OCI-M2 (cell line): ENCODE measurements around the gene SUGCT.
"Not testable (repeated sequence)": the region's sequence is repeated elsewhere in the genome, so short reads cannot be mapped to it uniquely, and the experiment has no call there.

Experiments
- DNase-seq: peaks from one replicate; lab custom pipeline; 2025; ENCODE audit not compliant: unreplicated experiment; lab: John Stamatoyannopoulos, UW

The SUGCT gene

DNA sequence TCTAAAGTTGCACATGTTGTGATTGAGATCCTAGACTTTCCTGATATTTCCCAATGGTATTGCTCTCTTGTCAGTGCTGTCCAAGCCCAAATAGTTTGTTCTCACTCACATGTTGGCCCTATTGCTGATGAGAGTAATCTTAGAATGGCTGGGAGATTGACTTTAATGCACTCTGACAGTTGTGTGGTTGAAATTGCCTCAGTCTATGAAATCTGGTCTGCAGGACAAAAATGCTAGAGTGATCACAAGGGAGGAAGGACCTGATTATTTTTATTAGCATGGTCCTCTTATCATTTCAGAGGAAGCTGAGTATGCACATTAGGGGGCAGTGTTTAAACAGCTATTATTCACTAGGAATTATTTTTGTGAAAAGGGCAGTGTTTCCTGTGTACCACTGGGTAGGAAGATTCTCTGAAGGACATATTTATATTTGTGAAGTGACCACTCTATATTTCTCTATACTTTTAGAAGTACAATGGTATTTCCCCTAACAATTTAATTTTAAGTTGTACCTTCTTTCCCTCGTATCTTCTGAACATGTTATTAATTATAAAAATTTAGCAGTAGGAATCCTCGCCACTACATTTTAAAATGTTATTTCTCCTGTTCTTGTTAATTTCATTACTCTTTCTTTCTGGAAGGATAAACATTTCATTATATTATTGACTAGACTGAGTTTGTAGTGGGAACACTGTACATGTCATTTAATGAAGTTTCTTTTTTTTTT is 64.4 kb downstream of the SUGCT start:
- no peak for DNase-seq

DNA sequence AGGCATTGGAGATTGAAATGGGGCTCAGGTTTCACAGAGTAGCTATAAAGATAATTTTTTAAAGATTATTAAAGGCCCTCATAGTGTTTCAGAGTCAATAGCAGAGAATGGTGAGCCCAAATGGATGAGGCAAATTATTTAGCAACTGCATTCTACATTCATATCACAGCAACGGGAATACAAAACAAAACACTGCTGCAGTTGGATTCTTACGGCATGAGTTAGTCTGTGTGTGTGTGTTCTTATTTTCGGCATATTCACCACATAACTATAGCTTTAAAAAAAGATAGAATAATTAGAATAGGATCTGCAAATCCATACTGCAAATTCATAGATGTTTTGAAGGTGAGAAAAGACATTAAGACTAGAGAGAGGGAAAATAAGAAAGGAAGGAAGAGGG is 66.0 kb downstream of the SUGCT start:
- no peak for DNase-seq

- DNase-seq: no peak
Observed at GRCh38 chr7:40202851-40203250, 68.0 kb downstream of the SUGCT start.

GRCh38 chr7:40204581-40204980 is 69.8 kb downstream of the SUGCT start:
- no peak for DNase-seq

DNA sequence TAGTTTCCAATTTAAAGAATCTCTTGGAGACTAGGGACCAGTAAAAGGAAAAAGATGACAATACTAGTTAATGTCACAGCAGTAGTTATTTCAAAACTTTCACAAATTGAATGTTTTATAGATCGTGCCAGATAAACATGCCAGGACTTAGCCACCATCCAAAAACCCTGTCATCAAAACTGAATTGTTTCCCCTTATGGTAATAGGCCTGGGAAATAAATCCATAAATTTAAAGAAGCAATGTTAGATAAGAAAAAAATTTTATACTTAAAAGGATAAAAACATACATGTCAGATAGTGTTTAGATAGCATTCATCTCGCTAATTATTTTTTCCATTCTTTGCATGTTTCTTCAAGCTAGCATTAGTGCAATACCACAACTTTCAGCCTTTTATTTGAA is 71.2 kb downstream of the SUGCT start:
- DNase-seq: no peak

DNA sequence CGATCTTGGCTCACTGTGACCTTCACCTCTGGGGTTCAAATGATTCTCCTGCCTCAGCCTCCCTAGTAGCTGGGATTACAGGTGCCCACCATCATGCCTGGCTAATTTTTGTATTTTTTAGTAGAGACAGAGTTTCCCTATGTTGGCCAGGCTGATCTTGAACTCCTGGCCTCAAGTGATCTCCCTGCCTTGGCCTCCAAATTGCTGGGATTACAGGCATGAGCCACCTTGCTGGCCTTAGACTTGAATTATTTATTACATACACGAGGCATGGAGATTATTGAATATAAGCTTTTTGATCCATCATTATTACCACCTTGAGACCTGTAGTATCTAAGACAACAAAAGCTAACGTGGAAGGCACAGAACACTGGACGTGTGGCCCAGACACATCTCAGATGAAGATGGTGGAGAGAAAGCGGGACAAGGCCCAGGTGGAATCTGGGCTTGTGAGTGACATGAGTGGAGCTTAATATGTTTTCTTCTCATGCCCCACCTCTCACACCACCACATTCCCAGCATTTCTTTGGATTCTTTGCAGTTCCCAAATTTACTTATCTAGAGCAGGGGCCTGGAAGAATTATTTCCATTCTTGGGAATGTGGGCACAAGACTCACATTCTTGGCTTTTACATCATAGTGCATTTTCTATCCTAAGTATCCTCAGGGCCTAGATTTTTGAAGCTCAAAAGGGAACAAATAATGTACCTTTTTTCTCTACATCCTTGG is 76.6 kb downstream of the SUGCT start:
- no peak for DNase-seq

DNA sequence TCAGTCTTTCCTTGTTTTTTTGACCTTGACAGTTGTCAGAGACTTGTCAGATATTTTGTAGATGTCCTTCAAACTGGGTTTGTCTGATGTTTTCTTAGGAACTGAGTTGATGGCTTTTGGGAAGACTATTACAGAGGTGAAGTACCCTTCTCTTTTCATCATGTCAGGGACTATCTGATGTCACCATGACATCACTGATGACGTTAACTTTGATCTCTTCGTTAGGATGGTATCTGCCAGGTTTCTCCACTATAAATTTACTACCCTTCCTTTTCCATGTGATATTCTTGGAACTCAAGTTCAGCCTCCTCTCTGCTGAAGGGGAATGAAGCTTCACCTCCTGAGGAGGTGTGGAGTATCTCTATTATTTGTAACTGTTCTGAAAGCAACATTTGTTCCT is 78.5 kb downstream of the SUGCT start:
- no peak for DNase-seq

DNA sequence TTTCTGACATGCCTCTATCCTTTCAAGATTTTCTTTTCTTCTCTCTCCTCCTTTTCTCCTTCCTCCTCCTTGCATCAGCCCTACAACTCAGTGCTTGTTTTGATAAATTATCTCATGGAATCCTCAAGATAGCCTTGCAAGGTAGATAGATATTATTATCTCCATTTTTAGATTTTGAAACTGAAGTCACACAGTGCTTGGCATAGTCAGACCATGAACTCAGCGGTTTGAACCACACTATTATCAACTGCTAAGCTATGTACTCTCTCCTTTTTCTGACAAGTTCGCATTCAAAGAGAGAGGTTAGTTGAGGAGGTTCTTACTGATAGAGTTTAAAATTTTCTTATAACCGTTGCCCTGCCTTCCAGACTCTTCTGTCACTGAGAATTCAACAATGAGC is 79.1 kb downstream of the SUGCT start:
- DNase-seq: no peak

DNA sequence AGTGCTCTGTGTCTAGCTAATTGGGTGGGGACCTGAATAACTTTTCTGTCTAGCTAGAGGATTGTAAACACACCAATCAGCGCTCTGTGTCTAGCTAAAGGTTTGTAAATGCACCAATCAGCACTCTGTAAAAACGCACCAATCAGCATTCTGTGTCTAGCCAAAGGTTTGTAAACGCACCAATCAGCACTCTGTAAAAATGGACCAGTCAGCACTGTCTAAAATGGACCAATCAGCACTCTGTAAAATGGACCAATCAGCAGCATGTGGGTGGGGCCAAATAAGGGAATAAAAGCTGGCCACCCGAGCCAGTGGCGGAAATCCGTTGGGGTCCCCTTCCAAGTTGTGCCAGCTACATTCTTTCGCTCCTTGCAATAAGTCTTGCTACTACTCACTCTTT is 83.8 kb downstream of the SUGCT start:
- DNase-seq: not testable (repeated sequence)

GRCh38 chr7:40219917-40220316 is 85.1 kb downstream of the SUGCT start:
- DNase-seq: no peak

- no peak for DNase-seq
Observed at GRCh38 chr7:40220421-40220911, 85.7 kb downstream of the SUGCT start.

DNA sequence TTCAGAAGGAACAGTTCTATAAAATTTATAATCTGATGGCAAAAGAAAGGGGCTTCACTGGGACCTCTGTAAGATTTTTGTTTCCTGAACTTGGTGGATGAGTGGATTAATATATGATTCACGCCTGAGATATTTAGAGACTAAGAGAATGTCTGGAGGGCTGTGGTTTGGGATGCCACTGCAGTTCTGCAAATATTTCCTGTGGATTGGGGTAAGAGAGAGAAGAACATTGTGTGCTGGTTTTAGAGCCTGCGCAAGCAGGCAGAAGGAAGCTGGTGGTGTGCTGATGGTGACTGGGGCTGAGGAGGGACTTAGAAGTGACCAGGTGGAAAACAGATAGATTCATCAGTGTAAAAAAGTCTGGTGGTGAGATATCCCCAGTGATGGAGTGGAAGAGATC is 87.0 kb downstream of the SUGCT start:
- no peak for DNase-seq

DNA sequence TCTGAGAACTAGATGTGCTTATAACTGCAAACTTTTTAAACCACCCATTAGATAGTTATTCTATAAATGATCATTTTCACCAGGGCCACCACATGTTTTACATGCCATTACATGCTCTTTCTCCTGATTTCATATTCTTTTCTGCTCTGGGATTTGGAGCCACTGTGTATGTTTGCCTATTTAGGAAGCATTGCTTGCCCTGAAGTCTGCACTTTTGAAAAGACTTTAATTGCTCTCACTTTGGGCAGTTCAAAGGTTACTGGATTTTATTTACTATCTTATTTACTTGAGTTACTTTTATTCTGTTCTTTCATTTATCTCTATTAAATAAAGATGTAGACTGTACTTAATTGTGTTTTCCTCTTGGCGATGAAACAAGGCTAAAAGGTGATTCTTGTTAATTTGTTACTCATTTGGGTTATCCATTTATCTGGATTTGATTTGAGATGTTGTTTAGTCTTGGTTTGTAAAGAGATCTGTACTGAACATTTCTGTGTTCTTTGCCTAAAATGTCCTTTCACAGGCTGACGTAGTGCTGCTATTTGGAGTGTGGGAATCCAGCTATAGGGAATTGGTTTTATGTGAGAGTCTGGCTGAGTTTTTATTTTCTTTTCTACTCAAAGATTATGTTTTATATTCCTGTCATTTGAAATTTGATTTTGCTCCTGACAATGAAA is 88.8 kb downstream of the SUGCT start:
- no peak for DNase-seq

GRCh38 chr7:40230101-40230500 is 95.3 kb downstream of the SUGCT start:
- DNase-seq: no peak

DNA sequence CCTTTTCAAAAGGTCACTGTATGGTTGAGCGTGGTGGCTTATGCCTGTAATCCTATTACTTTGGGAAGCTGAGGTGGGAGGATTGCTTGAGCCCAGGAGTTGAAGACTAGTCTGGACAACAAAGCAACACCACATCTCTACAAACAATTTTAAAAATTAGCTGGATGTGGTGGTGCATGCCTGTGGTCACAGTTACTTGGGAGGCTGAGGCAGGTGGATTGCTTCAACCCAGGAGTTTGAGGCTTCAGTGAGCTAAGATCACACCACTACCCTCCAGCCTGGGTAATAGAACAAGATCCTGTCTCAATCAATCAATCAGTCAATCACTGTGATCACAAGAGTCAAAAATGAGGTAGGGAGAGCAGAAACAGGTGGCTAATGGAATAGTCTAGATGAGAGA is 97.0 kb downstream of the SUGCT start:
- DNase-seq: no peak

DNA sequence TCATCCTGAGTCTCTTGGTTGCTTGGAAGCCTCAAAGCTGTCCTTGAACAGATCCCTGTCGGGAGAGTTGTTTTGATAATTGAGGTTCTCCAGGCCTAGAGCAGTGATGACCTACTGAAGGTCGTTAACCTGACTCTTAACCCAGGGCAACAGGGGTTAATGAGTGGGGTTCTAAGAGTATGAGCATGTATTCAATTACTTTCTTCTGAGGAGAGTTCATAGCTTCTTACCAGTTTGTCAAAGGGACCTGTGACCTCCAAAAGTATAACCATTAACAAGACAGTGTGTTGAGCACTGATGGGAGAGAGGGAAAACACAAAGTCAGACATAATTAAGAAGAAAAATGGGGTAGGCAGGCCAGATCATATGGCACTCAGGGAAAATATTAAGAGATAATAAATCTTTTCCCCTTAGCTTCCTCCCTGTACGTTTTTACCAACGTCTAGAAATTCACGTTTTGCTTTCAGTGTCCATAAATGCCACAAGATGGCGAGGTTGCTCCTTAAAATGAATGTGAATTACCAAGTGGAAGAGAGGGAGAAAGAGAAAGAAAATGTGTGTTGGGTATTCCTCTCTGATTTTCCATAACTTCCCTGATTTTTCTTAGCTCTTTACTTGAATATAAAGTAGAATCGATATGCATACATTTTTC is 97.6 kb downstream of the SUGCT start:
- DNase-seq: no peak

DNA sequence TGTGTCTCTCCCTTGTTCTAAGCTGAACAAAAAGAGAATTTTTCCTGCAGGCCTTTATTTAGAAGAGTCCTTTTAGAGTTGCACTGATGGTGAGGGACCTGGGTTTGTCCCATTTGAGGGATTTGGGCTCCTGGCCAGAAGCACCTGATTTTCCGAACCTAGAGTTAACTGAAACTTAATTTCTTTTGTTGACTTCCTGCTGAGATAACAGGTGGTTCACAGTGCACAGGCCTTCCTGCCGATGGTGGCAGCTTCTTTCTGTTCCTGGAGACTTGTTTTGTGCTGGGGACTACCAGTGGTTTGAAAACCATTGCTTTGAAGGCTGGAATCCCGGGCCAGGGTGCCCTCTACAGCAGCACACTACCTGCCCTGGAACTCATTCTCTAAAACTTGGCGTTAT is 99.2 kb downstream of the SUGCT start:
- DNase-seq: no peak

GRCh38 chr7:40234666-40235065 is 99.9 kb downstream of the SUGCT start:
- DNase-seq: no peak

- no peak for DNase-seq
Observed at GRCh38 chr7:40237731-40238130, 102.9 kb downstream of the SUGCT start.

DNA sequence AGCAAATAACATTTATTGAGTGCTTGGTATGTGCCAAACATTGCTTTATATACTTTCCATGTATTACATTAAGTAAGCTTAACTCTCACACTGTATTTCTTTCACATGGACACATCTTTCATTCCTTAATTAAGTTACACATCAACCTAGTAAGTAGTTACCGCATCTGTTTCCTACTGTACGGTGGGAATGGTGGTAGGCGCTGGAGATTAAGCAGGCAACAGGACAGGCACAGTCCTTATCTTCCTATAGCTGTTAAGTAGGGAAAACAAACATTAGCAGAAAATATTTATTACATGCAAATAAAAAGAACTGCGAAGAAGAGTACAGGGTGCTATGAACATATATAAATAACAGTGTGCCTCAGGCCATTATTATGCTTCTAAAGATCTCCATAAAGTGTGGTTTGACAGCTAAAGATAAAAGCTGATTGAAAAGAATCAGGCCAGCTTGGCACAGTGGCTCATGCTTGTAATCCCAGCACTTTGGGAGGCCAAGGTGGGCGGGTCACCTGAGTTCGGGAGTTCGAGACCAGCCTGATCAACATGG is 105.0 kb downstream of the SUGCT start:
- no peak for DNase-seq

DNA sequence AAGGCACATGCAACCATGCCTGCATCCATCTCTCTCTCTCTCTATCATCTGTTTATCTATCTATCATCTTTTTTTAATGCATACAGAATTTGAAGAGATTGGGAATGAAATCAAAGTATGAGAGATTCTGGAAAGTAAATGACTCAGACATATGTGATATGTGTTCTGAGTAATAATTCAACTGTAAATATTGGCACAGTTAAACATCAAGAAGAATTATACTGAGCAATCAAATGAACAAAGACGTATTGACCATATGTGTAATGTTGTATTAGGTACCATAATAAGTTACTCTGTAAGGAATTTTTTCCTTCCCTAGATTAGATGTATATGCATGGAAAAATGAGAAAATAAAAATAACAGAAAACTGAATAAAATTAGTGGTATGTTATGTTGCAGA is 108.3 kb downstream of the SUGCT start:
- DNase-seq: no peak
